GM10248 (cell line): ENCODE measurements around the gene GART.

ENCODE experiments used
- CTCF ChIA-PET: fragments of 300-600 bp; sonication (Branson Sonifier 250); formaldehyde crosslinking; extraction: SDS; loops from one replicate; lab custom pipeline; 2021; ENCODE audit warnings: antibody characterized with exemption; lab: Yijun Ruan, JAX
- POLR2A ChIA-PET: fragments of 350-650 bp; sonication (Branson Sonifier 250); formaldehyde crosslinking; extraction: SDS; loops from one replicate; lab custom pipeline; 2020; ENCODE audit warnings: antibody characterized with exemption; lab: Yijun Ruan, JAX
- DNase-seq: peaks from one replicate; pipeline ENCODE4 v3.0.0; 2012; ENCODE audit errors: extremely low spot score
- CTCF ChIP-seq: IDR thresholded peaks from 2 replicates; pipeline ENCODE4 v1.5.1; 2012; ENCODE audit warnings: mild to moderate bottlenecking, low read depth; ENCODE audit errors: extremely low read depth, missing control alignments, control extremely low read depth

Gene GART

GRCh38 chr21:33551664-33552063 lies 9.7 kb upstream of the GART start:
- TF ChIP-seq CTCF: no peak
- ChIA-PET POLR2A (interaction anchor here (0.6 to 1.7 kb wide), 3 partner anchors 8 to 50 kb away, joined by 4 to 6 read pairs (median 5); partner anchors contain the start of gene SON), CTCF (interaction anchor here (1.1 to 2.1 kb wide), 3 partner anchors 18 to 54 kb away, joined by 3 to 7 read pairs (median 5); no protein-coding TSS in a partner anchor)
- no peak for DNase-seq

DNA sequence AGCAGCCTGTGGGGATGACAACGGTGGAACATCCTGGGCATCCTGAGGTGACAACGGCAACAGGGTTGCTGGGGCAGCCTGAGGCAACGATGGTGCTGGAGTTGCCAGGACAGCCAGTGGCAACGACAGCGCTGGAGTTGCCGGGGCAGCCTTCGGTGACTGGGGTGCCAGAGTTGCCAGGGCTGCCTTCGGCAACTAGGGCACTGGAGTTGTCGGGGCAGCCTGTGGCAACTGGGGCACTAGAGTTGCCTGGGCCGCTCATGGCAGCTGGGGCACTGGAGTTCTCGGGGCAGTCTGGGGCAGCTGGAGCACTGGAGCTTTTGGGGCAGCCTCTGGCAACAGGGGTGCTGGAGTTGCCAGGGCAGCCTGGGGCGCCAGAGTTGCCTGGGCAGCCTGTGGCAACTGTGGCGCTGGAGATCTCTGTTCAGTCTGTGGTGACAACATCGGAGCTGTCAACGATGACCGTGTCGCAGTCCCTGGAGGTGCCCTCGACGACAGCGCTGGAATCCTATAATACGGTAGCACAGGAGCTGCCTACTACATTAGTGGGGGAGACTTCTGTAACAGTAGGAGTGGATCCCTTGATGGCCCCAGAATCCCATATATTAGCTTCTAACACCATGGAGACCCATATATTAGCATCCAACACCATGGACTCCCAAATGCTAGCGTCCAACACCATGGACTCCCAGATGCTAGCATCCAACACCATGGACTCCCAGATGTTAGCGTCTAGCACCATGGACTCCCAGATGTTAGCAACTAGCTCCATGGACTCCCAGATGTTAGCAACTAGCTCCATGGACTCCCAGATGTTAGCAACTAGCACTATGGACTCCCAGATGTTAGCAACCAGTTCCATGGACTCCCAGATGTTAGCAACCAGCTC lies 9.1 kb upstream of the GART start:
- TF ChIP-seq CTCF: no peak
- POLR2A ChIA-PET: interaction anchor here (0.5 to 1.7 kb wide), 4 partner anchors 8 to 51 kb away, joined by 4 to 6 read pairs (median 4); partner anchors contain the start of gene SON
- CTCF ChIA-PET: interaction anchor here (1.1 to 2.1 kb wide), 3 partner anchors 19 to 55 kb away, joined by 3 to 7 read pairs (median 5); no protein-coding TSS in a partner anchor

GRCh38 chr21:33549848-33550771 lies 8.2 kb upstream of the GART start:
- CTCF ChIA-PET: interaction anchor here (1.1 to 1.2 kb wide), 2 partner anchors 12 to 39 kb away, joined by 3 read pairs; no protein-coding TSS in a partner anchor
- no peak for DNase-seq
- POLR2A ChIA-PET: interaction anchor here (0.5 to 1.0 kb wide), 2 partner anchors 10 to 31 kb away, joined by 3 to 4 read pairs; no protein-coding TSS in a partner anchor
- no peak for TF ChIP-seq CTCF

More for the DNA sequence above, 9.1 kb upstream of the GART start:
- DNase-seq: no peak

DNA sequence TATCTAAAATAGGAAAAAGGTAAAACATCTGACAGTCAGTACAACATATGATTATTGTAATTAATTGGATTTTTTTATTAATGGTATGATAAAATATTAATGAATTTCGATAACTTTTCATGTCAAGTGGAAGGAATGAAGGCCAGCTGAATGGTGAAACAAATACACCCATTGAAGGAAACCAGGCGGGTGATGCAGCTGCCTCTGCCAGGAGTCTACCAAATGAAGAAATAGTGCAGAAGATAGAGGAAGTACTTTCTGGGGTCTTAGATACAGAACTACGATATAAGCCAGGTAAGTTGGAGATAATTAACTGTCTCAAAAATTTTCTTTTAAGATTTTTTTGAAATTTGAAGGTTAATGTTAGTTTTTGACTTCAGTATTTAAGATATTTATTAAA lies 4.2 kb upstream of the GART start:
- ChIA-PET CTCF (no interaction called here), POLR2A (interaction anchor here (2.1 kb wide), 1 partner anchor 11 kb away, joined by 4 read pairs; no protein-coding TSS in a partner anchor)
- no peak for TF ChIP-seq CTCF
- no peak for DNase-seq

DNA sequence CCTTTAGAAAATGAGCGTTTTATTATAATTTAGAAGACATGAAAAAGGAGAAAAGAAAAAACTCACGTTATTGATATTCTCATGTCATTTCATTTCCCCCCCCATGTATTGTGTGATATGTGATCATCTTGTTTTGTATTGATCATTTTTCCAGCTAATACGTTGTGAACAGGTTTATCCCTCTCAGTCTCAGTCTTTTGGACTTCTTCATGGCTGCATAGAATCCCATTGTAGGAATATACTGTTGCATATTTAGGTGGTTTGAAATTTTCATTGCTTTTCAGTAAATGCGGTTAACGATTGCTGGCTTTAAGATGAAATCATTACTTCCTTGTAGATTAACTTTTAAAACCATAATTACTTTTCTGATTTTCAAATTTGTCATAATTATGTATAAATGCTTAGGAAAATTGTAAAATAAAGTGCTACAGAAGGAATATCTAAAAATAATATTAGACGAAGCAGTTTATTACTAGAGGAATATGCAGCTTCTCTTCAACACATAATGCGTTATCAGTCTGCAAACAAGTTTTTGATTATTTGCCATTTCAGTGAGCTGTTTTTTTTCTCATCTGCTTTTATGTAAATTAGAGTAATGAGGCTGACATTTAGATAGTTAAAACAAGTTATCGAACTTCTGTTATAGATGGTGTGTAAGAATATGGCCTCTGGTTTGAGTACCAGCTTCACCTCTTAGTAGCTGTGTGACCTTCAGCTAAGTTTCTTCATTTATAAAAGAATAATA lies 2.7 kb upstream of the GART start:
- CTCF ChIA-PET: interaction anchor here (1.1 to 3.2 kb wide), 3 partner anchors 11 to 24 kb away, joined by 3 to 12 read pairs (median 5); no protein-coding TSS in a partner anchor
- no peak for TF ChIP-seq CTCF
- DNase-seq: no peak
- POLR2A ChIA-PET: no interaction called here
